C4-2B (cell line): Measurements from ENCODE around the gene ZNF808.

Experiments
- CTCF ChIP-seq: fragments of 450-650 bp; conservative IDR thresholded peaks from 2 replicates; pipeline ENCODE4 v1.5.1; 2017; ENCODE audit warnings: mild to moderate bottlenecking
- ZFX ChIP-seq: fragments of 450-650 bp; IDR thresholded peaks from 2 replicates; pipeline ENCODE4 v1.6.1; 2017

- TF ChIP-seq CTCF (no peak), ZFX (no peak)
Measured at GRCh38 chr19:52532480-52532879, 5.0 kb downstream of the ZNF808 start.
